Heart left ventricle (tissue), 16 donors: ENCODE measurements around the gene EME1. TPM values are rescaled to one million over a fixed set of nuclear protein-coding genes. Genes with fewer than 3 reads are reported as not detected.
A peak's percentile ranks its signal among the peaks of the same experiment; 100 is the strongest.

Source experiments
- ATAC-seq, 4 donors: fragments of 200-7000 bp; cut with Tn5 transposase; one replicate each; pipeline ENCODE4 v1.9.1; 2020 to 2022; ENCODE audit warnings: moderate library complexity in 4 of 4, mild to moderate bottlenecking in 3 of 4, moderate number of reproducible peaks in 1 of 4
- DNase-seq, 5 donors: peaks; one replicate each; pipeline ENCODE4 v3.0.0-alpha.2; 2020
- H3K27ac ChIP-seq, 12 donors: fragments of 200-600 bp; sonication (generic) in 4 of 12; one replicate each; pipeline versions ENCODE4 v1.5.0 to v1.8.0; 2016 to 2022; ENCODE audit warnings: mild to moderate bottlenecking in 2 of 12
- H3K27me3 ChIP-seq, 9 donors: fragments of 200-600 bp; sonication (generic) in 2 of 9; one replicate each; pipeline versions ENCODE4 v1.5.1 to v1.8.0; 2016 to 2022; ENCODE audit warnings: mild to moderate bottlenecking in 3 of 9
- H3K36me3 ChIP-seq, 9 donors: fragments of 200-600 bp; sonication (generic) in 2 of 9; one replicate each; pipeline versions ENCODE4 v1.5.0 to v1.8.0; 2018 to 2022; ENCODE audit warnings: mild to moderate bottlenecking in 2 of 9
- H3K4me1 ChIP-seq, 12 donors: fragments of 200-600 bp; sonication (generic) in 4 of 12; one replicate each; pipeline versions ENCODE4 v1.5.0 to v1.8.0; 2016 to 2022; ENCODE audit warnings: mild to moderate bottlenecking in 3 of 12
- H3K4me3 ChIP-seq, 12 donors: fragments of 200-600 bp; sonication (generic) in 4 of 12; one replicate each; pipeline versions ENCODE4 v1.5.0 to v1.8.0; 2017 to 2022; ENCODE audit warnings: mild to moderate bottlenecking in 9 of 12, moderate library complexity in 4 of 12
- H3K9me3 ChIP-seq, 12 donors: fragments of 200-600 bp; sonication (generic) in 4 of 12; one replicate each; pipeline versions ENCODE4 v1.5.0 to v1.8.0; 2016 to 2022; ENCODE audit warnings: mild to moderate bottlenecking in 1 of 12
- POLR2A ChIP-seq, 2 donors: fragments of 450-650 bp; IDR thresholded peaks; one replicate each; pipeline ENCODE4 v1.6.1; 2017; ENCODE audit warnings: antibody characterized with exemption in 2 of 2, mild to moderate bottlenecking in 2 of 2, moderate library complexity in 2 of 2
- WGBS, 4 donors: extraction: QIAGEN DNeasy Blood & Tissue Kit in 2 of 4; methylation state at CpG; one replicate each; pipeline versions ENCODE4 v1.1.5 to v1.1.7; 2013 to 2018; 5-methylcytosine and 5-hydroxymethylcytosine counted together
- intact Hi-C, 10 donors: fragments of 100-400 bp; cut with DNase I; formaldehyde crosslinking; loops; one replicate each; pipeline versions ENCODE4 v1.11.1 to v1.14.2; 2022
- polyA plus RNA-seq, 2 donors: library from polyadenylated mRNA; stranded (reverse); fragments of 200-250 nt; gene quantifications; one replicate each; pipeline ENCODE4 v1.2.3, GENCODE V29; 2013
- total RNA-seq, 9 donors: library from RNA; depleted of rRNA in 2 of 9; stranded (reverse); fragments of >200 nt in 2 of 9; fragmentation: NEBNext Ultra II Directional in 3 of 9; extraction: Animal tissue kit (Norgen Biotek cat#: 25700) in 3 of 9; gene quantifications; one replicate each; pipeline versions ENCODE4 v1.1.0 to v1.2.4, GENCODE V29; 2016 to 2023
- TF ChIP-seq, protein P1 (sequence below), 12 donors: fragments of 200-600 bp; sonication (generic) in 4 of 12; IDR thresholded peaks; one replicate each; pipeline versions ENCODE4 v1.5.0 to v1.8.0; 2018 to 2022; ENCODE audit warnings: antibody characterized with exemption in 12 of 12, mild to moderate bottlenecking in 5 of 12
- donor health status: ischemic (EF 13 %, LVEDD 7.1; RV severe dilation, severe dysfunction).
- donor health status: healthy with polysubstance abuse.
- donor health status: DM: no; HTN: yes; CAD: no.
- donor health status: DM: no; HTN: no; CAD: no.
- donor health status: ischemic (EF 25% LVEDD 6.9; RV normal size, moderate dysfunction).
- donor health status: ischemic (EF 25% LVEDD 5.7; RV mildly dilated, moderate dysfunction).
- donor health status: healthy.
- donor health status: DM: yes; HTN: yes; CAD: no.
- donor health status: ischemic (EF 35%, LVEDD 5.7; RV mildly dilated, moderate dysfunction).
- donor health status: nonischemic (EF 11% LVEDD 7.7; RV severe dilation, severe dysfunction).
- donor health status: DM: yes; HTN: yes; CAD: no.
- donor health status: PGD.
- donor health status: ischemic (EF 29% LVEDD 5.4; RV normal size, mild dysfunction).
- donor health status: nonischemic (EF 23%, LVEDD 6.1; RV moderate dilation, normal function).

EME1 gene
- total and polyA plus RNA-seq, 11 donors, result 0.22 to 3.4 (median 0.72) TPM; not detected in 6

DNA sequence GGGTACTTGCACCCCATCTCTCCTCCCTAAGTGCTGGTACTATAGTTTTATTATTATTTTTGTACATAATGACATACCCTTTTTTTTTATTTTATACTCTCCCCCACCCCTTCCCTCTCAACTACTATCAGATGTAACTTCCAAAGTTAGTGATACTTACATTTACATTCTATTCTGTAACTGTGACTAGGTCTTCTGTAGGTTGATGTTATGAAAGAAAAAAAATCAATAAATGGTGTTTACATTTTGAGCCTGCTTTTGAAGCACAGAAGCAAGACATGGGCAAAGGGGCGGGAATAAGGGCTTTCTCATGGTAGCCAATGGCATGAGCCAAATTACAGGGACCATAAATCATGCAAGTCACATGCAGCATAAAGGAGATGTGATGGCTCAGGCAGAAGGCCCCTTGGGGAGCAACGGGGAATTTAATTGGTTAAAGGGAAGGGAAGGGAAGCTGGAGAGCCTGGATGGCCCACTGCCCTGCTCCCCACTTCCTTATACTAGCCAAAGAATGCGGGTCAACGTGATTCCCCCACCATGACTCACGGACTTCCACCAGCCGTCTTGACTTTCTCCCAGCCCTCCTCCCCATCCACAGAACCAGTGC is 50.6 kb downstream of the EME1 start:
- TF ChIP-seq, protein P1, sequence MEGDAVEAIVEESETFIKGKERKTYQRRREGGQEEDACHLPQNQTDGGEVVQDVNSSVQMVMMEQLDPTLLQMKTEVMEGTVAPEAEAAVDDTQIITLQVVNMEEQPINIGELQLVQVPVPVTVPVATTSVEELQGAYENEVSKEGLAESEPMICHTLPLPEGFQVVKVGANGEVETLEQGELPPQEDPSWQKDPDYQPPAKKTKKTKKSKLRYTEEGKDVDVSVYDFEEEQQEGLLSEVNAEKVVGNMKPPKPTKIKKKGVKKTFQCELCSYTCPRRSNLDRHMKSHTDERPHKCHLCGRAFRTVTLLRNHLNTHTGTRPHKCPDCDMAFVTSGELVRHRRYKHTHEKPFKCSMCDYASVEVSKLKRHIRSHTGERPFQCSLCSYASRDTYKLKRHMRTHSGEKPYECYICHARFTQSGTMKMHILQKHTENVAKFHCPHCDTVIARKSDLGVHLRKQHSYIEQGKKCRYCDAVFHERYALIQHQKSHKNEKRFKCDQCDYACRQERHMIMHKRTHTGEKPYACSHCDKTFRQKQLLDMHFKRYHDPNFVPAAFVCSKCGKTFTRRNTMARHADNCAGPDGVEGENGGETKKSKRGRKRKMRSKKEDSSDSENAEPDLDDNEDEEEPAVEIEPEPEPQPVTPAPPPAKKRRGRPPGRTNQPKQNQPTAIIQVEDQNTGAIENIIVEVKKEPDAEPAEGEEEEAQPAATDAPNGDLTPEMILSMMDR (IDR thresholded peaks at IDR 0.05), result no peak
- TF ChIP-seq POLR2A (IDR thresholded peaks at IDR 0.05), result no peak
- Histone ChIP-seq H3K9me3 (no peaks in the 10 kb centered on the region), H3K4me3 (no peak overlapping the region), H3K36me3 (no peaks in the 10 kb centered on the region), H3K4me1 (peaks cover 0 to 71% (median 27%) of the 10 kb centered on the region in 12 donors), H3K27ac (peak overlapping the region in 1 of 12 donors; percentile 66), H3K27me3 (no peaks in the 10 kb centered on the region)
- WGBS, 4 donors, result 64 to 72% (median 66%) methylated on average over 6 of the region's 6 CpGs
- intact Hi-C loops, result loop anchor here in 1 of 10 donors (10.0 kb wide), 1 partner anchor 51 kb away; the partner anchor contains the start of gene RSAD1
- ATAC-seq (no peak), DNase-seq (peak in 1 of 5 donors; percentile 39)

DNA sequence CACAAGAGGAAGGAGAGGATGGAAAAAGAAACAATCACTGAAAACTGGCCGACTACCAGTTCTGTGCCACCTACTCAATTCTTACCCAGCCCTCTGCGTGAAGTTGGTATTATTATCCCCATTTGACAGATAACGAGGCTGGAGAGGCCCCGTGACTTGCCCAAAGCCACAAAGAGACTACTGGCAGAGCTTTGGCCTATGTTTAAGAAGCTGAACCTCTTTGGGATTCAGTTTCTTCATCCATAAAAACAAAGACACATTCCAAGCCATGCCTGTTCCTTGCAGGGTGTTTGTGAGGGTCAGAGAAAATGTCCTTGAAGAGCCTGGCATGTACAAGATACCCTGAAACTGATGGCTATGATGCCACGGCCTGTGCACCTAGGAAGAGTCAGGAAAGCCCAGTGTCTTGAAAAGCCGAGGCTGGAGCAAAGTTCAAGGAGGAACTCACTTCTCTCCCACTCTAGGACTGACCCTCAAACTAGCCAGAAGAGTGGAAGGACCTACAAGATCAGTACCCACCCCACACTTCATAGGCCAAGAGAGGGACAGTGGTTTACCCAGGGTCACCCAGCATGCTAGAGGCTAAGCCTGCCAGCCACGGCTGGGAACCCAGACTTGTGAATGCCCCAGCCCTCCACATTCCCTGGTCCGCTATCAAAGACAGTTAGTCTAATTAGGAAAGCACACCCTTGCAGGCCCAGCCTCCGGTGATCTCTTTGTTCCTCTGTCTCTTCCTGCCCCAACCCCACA is 51.4 kb downstream of the EME1 start:
- Histone ChIP-seq H3K4me3 (no peak overlapping the region), H3K9me3 (no peaks in the 10 kb centered on the region), H3K27me3 (no peaks in the 10 kb centered on the region), H3K36me3 (no peaks in the 10 kb centered on the region), H3K27ac (peak overlapping the region in 1 of 12 donors; percentile 66), H3K4me1 (peaks cover 0 to 71% (median 27%) of the 10 kb centered on the region in 12 donors)
- intact Hi-C loops, result loop anchor here in 1 of 10 donors (10.0 kb wide), 1 partner anchor 50 kb away; the partner anchor contains the start of gene RSAD1
- TF ChIP-seq, protein P1 (IDR thresholded peaks at IDR 0.05), result no peak
- no peak for TF ChIP-seq POLR2A (IDR thresholded peaks at IDR 0.05)
- ATAC-seq (no peak), DNase-seq (no peak)
- 70 to 94% (median 81%) methylated on average over 9 of the region's 9 CpGs for WGBS, 4 donors

DNA sequence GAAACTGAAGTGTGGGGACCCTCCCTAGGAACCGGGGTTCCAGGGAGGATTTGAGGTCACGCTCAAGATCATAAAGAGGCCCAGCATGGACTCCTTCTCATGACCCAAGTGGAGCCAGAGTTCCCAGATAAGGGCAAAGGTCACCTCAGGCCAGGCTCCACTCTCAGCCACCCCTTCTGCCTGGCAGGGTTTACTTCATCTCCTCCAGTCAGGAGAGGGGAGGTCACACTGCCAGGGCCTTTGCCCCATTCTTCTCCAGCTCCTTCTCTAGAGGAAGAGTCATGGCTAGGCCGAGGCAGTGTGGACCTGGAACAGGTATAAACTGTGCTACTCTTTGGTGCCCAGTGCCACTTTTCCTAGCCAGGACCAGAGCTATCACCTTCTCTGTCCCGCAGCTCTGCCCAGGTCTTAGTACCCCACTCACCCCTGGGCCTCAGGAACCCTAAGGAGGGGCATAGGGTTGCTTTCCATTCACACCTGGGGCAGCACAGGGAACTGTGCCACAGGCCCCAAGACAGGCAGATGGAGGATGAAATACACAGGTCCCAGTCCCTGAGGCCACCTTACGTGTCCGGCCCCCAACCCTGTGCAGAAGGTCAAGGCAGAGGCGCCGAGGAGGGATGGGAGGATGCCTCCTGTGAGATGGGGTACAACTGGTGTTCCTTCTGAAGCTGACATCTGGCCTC is 52.1 kb downstream of the EME1 start:
- WGBS, 4 donors, result 78 to 87% (median 85%) methylated on average over 5 to 8 of the region's 8 CpGs
- Histone ChIP-seq H3K27me3 (no peaks in the 10 kb centered on the region), H3K4me3 (peak overlapping the region in 11 of 12 donors; percentile 45 to 94 (median 76)), H3K4me1 (peaks cover 0 to 71% (median 27%) of the 10 kb centered on the region in 12 donors), H3K36me3 (no peaks in the 10 kb centered on the region), H3K27ac (peak overlapping the region in 11 of 12 donors; percentile 54 to 83 (median 78)), H3K9me3 (no peaks in the 10 kb centered on the region)
- intact Hi-C loops, result loop anchor here in 2 of 10 donors (5.0 to 10.0 kb wide), 2 partner anchors 50 to 52 kb away; partner anchors contain the start of gene RSAD1 (in 2 of the 2)
- ATAC-seq (peak in 1 of 4 donors; percentile 6), DNase-seq (peak in 1 of 5 donors; percentile 29)
- TF ChIP-seq, protein P1 (IDR thresholded peaks at IDR 0.05), result no peak
- TF ChIP-seq POLR2A (IDR thresholded peaks at IDR 0.05), result no peak
